ENCODE measurements around the gene TRABD2B.

GRCh38 chr1:47780469-47780995 is 216.7 kb downstream of the TRABD2B start:
- TF ChIP-seq CTCF (IDR thresholded peaks at IDR 0.05) = no peak
- no peak for TF ChIP-seq ZFX (IDR thresholded peaks at IDR 0.05; ENCODE audit: borderline replicate concordance)
